NCI-H2227 treated with DMSO at 0.1 percent for 48 hours (cell line): ENCODE measurements around the gene ZFC3H1.

Experiments used
- DNase-seq: peaks from one replicate; lab custom pipeline; 2025; lab: John Stamatoyannopoulos, UW

ZFC3H1 gene

GRCh38 chr12:71639341-71639760, 24.3 kb downstream of the ZFC3H1 start:
- DNase-seq, result no peak

GRCh38 chr12:71638499-71638898, 25.1 kb downstream of the ZFC3H1 start:
- no peak for DNase-seq

GRCh38 chr12:71636704-71637115, 26.9 kb downstream of the ZFC3H1 start:
- DNase-seq, result peak; percentile 67

- no peak for DNase-seq
These were observed 36.1 kb downstream of the ZFC3H1 start for GRCh38 chr12:71627438-71628002.

GRCh38 chr12:71626768-71627167, 36.9 kb downstream of the ZFC3H1 start:
- DNase-seq, result no peak

GRCh38 chr12:71626098-71626497, 37.5 kb downstream of the ZFC3H1 start:
- no peak for DNase-seq

- DNase-seq, result no peak
These were observed 38.2 kb downstream of the ZFC3H1 start for GRCh38 chr12:71625476-71625875.

GRCh38 chr12:71621938-71622337, 41.7 kb downstream of the ZFC3H1 start:
- DNase-seq, result no peak

- no peak for DNase-seq
These were observed 53.4 kb downstream of the ZFC3H1 start for GRCh38 chr12:71610031-71610795.

- DNase-seq, result no peak
These were observed 55.9 kb downstream of the ZFC3H1 start for GRCh38 chr12:71607494-71608330.

GRCh38 chr12:71605039-71605438, 58.6 kb downstream of the ZFC3H1 start:
- DNase-seq, result no peak

GRCh38 chr12:71602761-71603577, 60.7 kb downstream of the ZFC3H1 start:
- DNase-seq, result peak; percentile 57

- DNase-seq, result no peak
These were observed 62.1 kb downstream of the ZFC3H1 start for GRCh38 chr12:71601546-71601945.

- DNase-seq, result no peak
These were observed 64.4 kb downstream of the ZFC3H1 start for GRCh38 chr12:71599210-71599609.

GRCh38 chr12:71594214-71594948, 69.3 kb downstream of the ZFC3H1 start:
- DNase-seq, result peak; percentile 47

- no peak for DNase-seq
These were observed 70.8 kb downstream of the ZFC3H1 start for GRCh38 chr12:71592841-71593240.

- DNase-seq, result no peak
These were observed 72.0 kb downstream of the ZFC3H1 start for GRCh38 chr12:71591601-71592000.

GRCh38 chr12:71589478-71589881, 74.2 kb downstream of the ZFC3H1 start:
- no peak for DNase-seq

GRCh38 chr12:71587012-71587411, 76.6 kb downstream of the ZFC3H1 start:
- DNase-seq, result no peak

GRCh38 chr12:71585218-71585617, 78.4 kb downstream of the ZFC3H1 start:
- DNase-seq, result no peak

- DNase-seq, result no peak
These were observed 79.3 kb downstream of the ZFC3H1 start for GRCh38 chr12:71584356-71584755.
